HG03575 (cell line): ENCODE measurements around the gene DDX53.

Experiments used
- ATAC-seq: cut with Tn5 transposase; IDR thresholded peaks from one replicate; pipeline ENCODE4 v1.9.1; 2021; ENCODE audit not compliant: unreplicated experiment, insufficient number of reproducible peaks, low FRiP score; ENCODE audit errors: extremely low read depth

Gene DDX53

GRCh38 chrX:23035493-23035892 lies 35.7 kb downstream of the DDX53 start:
- ATAC-seq: no peak

- no peak for ATAC-seq
These were observed 46.7 kb downstream of the DDX53 start for GRCh38 chrX:23046443-23046842.

GRCh38 chrX:23048806-23049573 lies 49.2 kb downstream of the DDX53 start:
- ATAC-seq: no peak

GRCh38 chrX:23052324-23052723 lies 52.6 kb downstream of the DDX53 start:
- ATAC-seq: no peak
